A549 (cell line): ENCODE data around the gene DACT2.

Source experiments
- MAX ChIP-seq: IDR thresholded peaks from 2 replicates; pipeline ENCODE4 v1.6.1; 2012
- MAZ ChIP-seq: fragments of 150-350 bp; IDR thresholded peaks from 2 replicates; pipeline ENCODE4 v1.6.1; 2014; ENCODE audit warnings: antibody characterized with exemption, low read depth, low read length, borderline replicate concordance
- RAD21 ChIP-seq, 2 experiments: fragments of >200 bp in 1 of 2; sonication (Bioruptor Twin) in 1 of 2; formaldehyde crosslinking in 1 of 2; IDR thresholded peaks in 1 of 2; conservative IDR thresholded peaks in 1 of 2; 2 replicates in 1 of 2; 3 replicates in 1 of 2; pipeline ENCODE4 v1.6.1; 2012 to 2018; ENCODE audit warnings: inconsistent platforms in 1 of 2

- TF ChIP-seq RAD21 (conservative IDR thresholded peaks at IDR 0.05 in 1 of 2, IDR thresholded peaks at IDR 0.05 in 1 of 2) (no peak), MAZ (no peak), MAX (no peak)
These were observed 9.6 kb downstream of the DACT2 start for GRCh38 chr6:168309997-168310396.
